RPMI8226 (cell line): ENCODE measurements around the gene ZNF778.
A peak's percentile ranks its signal among the peaks of the same experiment; 100 is the strongest.
"Not testable (repeated sequence)": the region's sequence is repeated elsewhere in the genome, so short reads cannot be mapped to it uniquely, and the experiment has no call there.

Experiments used
- DNase-seq: peaks from one replicate; pipeline ENCODE4 v3.0.0-alpha.2; 2015

ZNF778 gene

GRCh38 chr16:89219365-89219764, 1.9 kb downstream of the ZNF778 start:
- DNase-seq: no peak

- no peak for DNase-seq
Measured at GRCh38 chr16:89221604-89222003, 4.1 kb downstream of the ZNF778 start.

GRCh38 chr16:89222931-89223330, 5.4 kb downstream of the ZNF778 start:
- no peak for DNase-seq

- DNase-seq: no peak
Measured at GRCh38 chr16:89224665-89225064, 7.2 kb downstream of the ZNF778 start.

GRCh38 chr16:89230255-89230654, 12.8 kb downstream of the ZNF778 start:
- no peak for DNase-seq

GRCh38 chr16:89232107-89232506, 14.6 kb downstream of the ZNF778 start:
- no peak for DNase-seq

GRCh38 chr16:89233678-89234490, 16.4 kb downstream of the ZNF778 start:
- DNase-seq: no peak

- no peak for DNase-seq
Measured at GRCh38 chr16:89237733-89238132, 20.2 kb downstream of the ZNF778 start.

- DNase-seq: peak; percentile 70
Measured at GRCh38 chr16:89241187-89242007, 23.9 kb downstream of the ZNF778 start.

GRCh38 chr16:89242795-89243200, 25.3 kb downstream of the ZNF778 start:
- no peak for DNase-seq

- DNase-seq: no peak
Measured at GRCh38 chr16:89243664-89244063, 26.2 kb downstream of the ZNF778 start.

GRCh38 chr16:89244264-89244663, 26.8 kb downstream of the ZNF778 start:
- DNase-seq: not testable (repeated sequence)

GRCh38 chr16:89244754-89245153, 27.3 kb downstream of the ZNF778 start:
- DNase-seq: no peak

GRCh38 chr16:89246383-89246902, 28.9 kb downstream of the ZNF778 start:
- DNase-seq: no peak

GRCh38 chr16:89246903-89247733, 29.6 kb downstream of the ZNF778 start:
- peak; percentile 76 for DNase-seq

GRCh38 chr16:89247734-89248075, 30.2 kb downstream of the ZNF778 start:
- not testable (repeated sequence) for DNase-seq

- no peak for DNase-seq
Measured at GRCh38 chr16:89248196-89248982, 30.9 kb downstream of the ZNF778 start.

GRCh38 chr16:89253548-89254287, 36.2 kb downstream of the ZNF778 start:
- no peak for DNase-seq

- no peak for DNase-seq
Measured at GRCh38 chr16:89256651-89257254, 39.2 kb downstream of the ZNF778 start.

- DNase-seq: no peak
Measured at GRCh38 chr16:89257281-89257731, 39.8 kb downstream of the ZNF778 start.
